Neural crest cell (in vitro differentiated cells): ENCODE data around the gene EPHA7. TPM values are rescaled to one million over a fixed set of nuclear protein-coding genes. Genes with fewer than 3 reads are reported as not detected.

ENCODE experiments used
- DNase-seq: peaks from one replicate; pipeline ENCODE4 v3.0.0; 2021; ENCODE audit warnings: low read depth, mixed read lengths, low spot score
- H3K27ac Mint-ChIP-seq: one replicate; pipeline ENCODE4 v1.8.0; 2021; ENCODE audit warnings: mild to moderate bottlenecking, mixed read lengths; ENCODE audit not compliant: unreplicated experiment
- H3K27me3 Mint-ChIP-seq: 2 replicates; pipeline ENCODE4 v1.8.0; 2021; ENCODE audit warnings: low read depth, mild to moderate bottlenecking, mixed read lengths
- H3K36me3 Mint-ChIP-seq: 2 replicates; pipeline ENCODE4 v1.8.0; 2021; ENCODE audit warnings: low read depth, mild to moderate bottlenecking, mixed read lengths
- H3K4me1 Mint-ChIP-seq: 2 replicates; pipeline ENCODE4 v1.8.0; 2021; ENCODE audit warnings: mixed read lengths
- H3K4me3 Mint-ChIP-seq: one replicate; pipeline ENCODE4 v1.8.0; 2021; ENCODE audit warnings: mild to moderate bottlenecking, mixed read lengths
- H3K9me3 Mint-ChIP-seq: 2 replicates; pipeline ENCODE4 v1.8.0; 2021; ENCODE audit warnings: mixed read lengths
- total RNA-seq: library from RNA; stranded (reverse); gene quantifications from 2 replicates; pipeline ENCODE4 v1.2.1, GENCODE V29; 2021
- TF ChIP-seq, protein P1 (sequence below): fragments of 200-600 bp; sonication (generic); conservative IDR thresholded peaks from 2 replicates; pipeline ENCODE4 v1.5.0; 2021; ENCODE audit warnings: antibody characterized with exemption, mild to moderate bottlenecking

EPHA7 gene
- total RNA-seq, 1 donor from 2014 or later = 35.8 TPM

GRCh38 chr6:93278241-93278640 lies 141.1 kb downstream of the EPHA7 start:
- Mint-ChIP-seq H3K36me3 (peaks cover 2% of the 10 kb centered on the region), H3K9me3 (peaks cover 2% of the 10 kb centered on the region), H3K4me3 (no peak overlapping the region), H3K27ac (no peak overlapping the region), H3K4me1 (peaks cover 7% of the 10 kb centered on the region), H3K27me3 (no peaks in the 10 kb centered on the region)
- no peak for DNase-seq
- TF ChIP-seq, protein P1, sequence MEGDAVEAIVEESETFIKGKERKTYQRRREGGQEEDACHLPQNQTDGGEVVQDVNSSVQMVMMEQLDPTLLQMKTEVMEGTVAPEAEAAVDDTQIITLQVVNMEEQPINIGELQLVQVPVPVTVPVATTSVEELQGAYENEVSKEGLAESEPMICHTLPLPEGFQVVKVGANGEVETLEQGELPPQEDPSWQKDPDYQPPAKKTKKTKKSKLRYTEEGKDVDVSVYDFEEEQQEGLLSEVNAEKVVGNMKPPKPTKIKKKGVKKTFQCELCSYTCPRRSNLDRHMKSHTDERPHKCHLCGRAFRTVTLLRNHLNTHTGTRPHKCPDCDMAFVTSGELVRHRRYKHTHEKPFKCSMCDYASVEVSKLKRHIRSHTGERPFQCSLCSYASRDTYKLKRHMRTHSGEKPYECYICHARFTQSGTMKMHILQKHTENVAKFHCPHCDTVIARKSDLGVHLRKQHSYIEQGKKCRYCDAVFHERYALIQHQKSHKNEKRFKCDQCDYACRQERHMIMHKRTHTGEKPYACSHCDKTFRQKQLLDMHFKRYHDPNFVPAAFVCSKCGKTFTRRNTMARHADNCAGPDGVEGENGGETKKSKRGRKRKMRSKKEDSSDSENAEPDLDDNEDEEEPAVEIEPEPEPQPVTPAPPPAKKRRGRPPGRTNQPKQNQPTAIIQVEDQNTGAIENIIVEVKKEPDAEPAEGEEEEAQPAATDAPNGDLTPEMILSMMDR = no peak

DNA sequence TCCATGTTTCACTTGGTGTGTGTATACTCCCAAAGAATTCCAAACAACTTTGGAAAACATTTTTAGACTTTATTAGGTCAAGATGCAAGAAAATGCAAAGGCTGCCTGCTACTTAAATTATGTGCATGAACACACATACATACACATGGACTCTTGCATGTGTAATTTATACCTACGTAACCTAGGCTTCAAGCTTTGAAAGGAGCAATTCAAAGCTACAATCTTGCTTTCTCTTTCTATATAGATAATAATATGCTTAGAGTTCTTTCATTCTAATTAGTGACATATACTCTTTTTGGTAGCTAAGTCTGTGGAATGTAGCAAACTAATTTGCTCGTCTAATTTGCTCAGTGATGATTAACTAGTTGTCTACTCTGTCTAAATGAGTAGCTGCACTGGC lies 146.5 kb downstream of the EPHA7 start:
- Mint-ChIP-seq H3K9me3 (no peaks in the 10 kb centered on the region), H3K36me3 (no peaks in the 10 kb centered on the region), H3K4me1 (peaks cover 7% of the 10 kb centered on the region), H3K4me3 (no peak overlapping the region), H3K27ac (no peak overlapping the region), H3K27me3 (no peaks in the 10 kb centered on the region)
- TF ChIP-seq, protein P1 = no peak
- DNase-seq = no peak

GRCh38 chr6:93272211-93272610 lies 147.1 kb downstream of the EPHA7 start:
- no peak overlapping the region for H3K27ac Mint-ChIP-seq
- H3K27me3 Mint-ChIP-seq = no peaks in the 10 kb centered on the region
- peaks cover 7% of the 10 kb centered on the region for H3K4me1 Mint-ChIP-seq
- DNase-seq = no peak
- no peak overlapping the region for H3K4me3 Mint-ChIP-seq
- H3K9me3 Mint-ChIP-seq = no peaks in the 10 kb centered on the region
- TF ChIP-seq, protein P1 = no peak
- H3K36me3 Mint-ChIP-seq = no peaks in the 10 kb centered on the region

GRCh38 chr6:93266116-93266817 lies 153.1 kb downstream of the EPHA7 start:
- Mint-ChIP-seq H3K36me3 (no peaks in the 10 kb centered on the region), H3K4me3 (no peak overlapping the region)

DNA sequence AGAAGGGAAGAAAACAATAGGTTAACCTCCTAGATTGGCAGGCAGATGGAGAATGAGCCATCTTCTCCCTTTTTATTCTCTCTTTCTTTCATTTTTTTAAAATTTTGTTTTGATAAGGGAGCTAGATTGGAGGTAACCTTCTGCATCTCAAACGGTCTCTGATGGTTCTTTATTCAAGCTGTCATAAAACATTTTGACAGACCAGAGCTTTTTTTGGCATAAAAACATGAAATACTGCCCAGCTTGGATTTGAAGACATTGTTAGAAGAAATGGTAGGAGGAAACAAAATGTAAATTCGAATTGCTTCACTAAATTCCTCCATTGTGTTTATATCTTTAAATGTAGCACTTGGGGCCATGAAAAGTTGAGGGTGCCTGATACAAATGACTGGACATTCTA lies 158.5 kb downstream of the EPHA7 start:
- Mint-ChIP-seq H3K4me3 (no peak overlapping the region), H3K27ac (no peak overlapping the region), H3K9me3 (no peaks in the 10 kb centered on the region), H3K27me3 (no peaks in the 10 kb centered on the region), H3K36me3 (peaks cover 3% of the 10 kb centered on the region), H3K4me1 (no peaks in the 10 kb centered on the region)
- DNase-seq = no peak
- TF ChIP-seq, protein P1 = no peak

More at GRCh38 chr6:93266116-93266817, 153.1 kb downstream of the EPHA7 start:
- no peak for DNase-seq
- no peak overlapping the region for H3K27ac Mint-ChIP-seq
- H3K9me3 Mint-ChIP-seq = no peaks in the 10 kb centered on the region
- H3K4me1 Mint-ChIP-seq = no peaks in the 10 kb centered on the region
- H3K27me3 Mint-ChIP-seq = no peaks in the 10 kb centered on the region
- TF ChIP-seq, protein P1 = no peak
